K562 (cell line): ENCODE results near the gene APOC1. TPM values are rescaled to one million over a fixed set of nuclear protein-coding genes. Genes with fewer than 3 reads are reported as not detected.

Experiments
- CBFB ChIP-seq: sonication (generic); formaldehyde crosslinking; IDR thresholded peaks from 2 replicates; pipeline ENCODE4 v1.4.0; 2020; ENCODE audit warnings: mild to moderate bottlenecking, missing genetic modification reagents
- CTCF ChIP-seq, 3 experiments: IDR thresholded peaks in 2 of 3; conservative IDR thresholded peaks in 1 of 3; 2 replicates each; pipeline ENCODE4 v1.5.1; 2011 to 2012; ENCODE audit warnings: low read length in 3 of 3, mild to moderate bottlenecking in 3 of 3, control low read depth in 2 of 3, improper control_type of control experiment in 1 of 3, inconsistent platforms in 1 of 3, low read depth in 1 of 3, mixed read lengths in 1 of 3, moderate library complexity in 1 of 3; ENCODE audit not compliant: insufficient read depth in 2 of 3
- ELF4 ChIP-seq: fragments of 450-650 bp; formaldehyde crosslinking; IDR thresholded peaks from 2 replicates; pipeline ENCODE4 v1.4.0; 2022; ENCODE audit warnings: missing genetic modification characterization
- HEY1 ChIP-seq: fragments of 250-450 bp; sonication (Bioruptor Pico); IDR thresholded peaks from 2 replicates; pipeline ENCODE4 v1.5.0; 2020; ENCODE audit warnings: mild to moderate bottlenecking, moderate library complexity, borderline replicate concordance
- KAT7 ChIP-seq: sonication (generic); formaldehyde crosslinking; IDR thresholded peaks from 2 replicates; pipeline ENCODE4 v1.8.0; 2022; ENCODE audit warnings: missing genetic modification reagents, mild to moderate bottlenecking, borderline replicate concordance
- KDM1A ChIP-seq, 2 experiments: fragments of 450-650 bp; IDR thresholded peaks; 2 replicates each; pipeline ENCODE4 v1.6.1; 2016; ENCODE audit warnings: mild to moderate bottlenecking in 2 of 2
- NFIC ChIP-seq: fragments of 450-650 bp; IDR thresholded peaks from 2 replicates; pipeline ENCODE4 v1.6.1; 2017; ENCODE audit warnings: mild to moderate bottlenecking, inconsistent platforms
- RCOR1 ChIP-seq, 2 experiments: IDR thresholded peaks; 2 replicates each; pipeline ENCODE4 v1.6.1; 2012; ENCODE audit warnings: low read depth in 2 of 2, low read length in 2 of 2, borderline replicate concordance in 1 of 2, improper control_type of control experiment in 1 of 2
- ZFX ChIP-seq: sonication (generic); formaldehyde crosslinking; IDR thresholded peaks from 2 replicates; pipeline ENCODE4 v1.8.0; 2022; ENCODE audit warnings: mild to moderate bottlenecking, missing genetic modification reagents, moderate library complexity
- polyA plus RNA-seq, 8 experiments: library from polyadenylated mRNA; depleted of rRNA in 4 of 8; stranded (reverse) in 5 of 8; unstranded in 3 of 8; fragments of >200 nt; fragmentation: Nextera tagmentation in 2 of 8; fragmentation: Illumina TruSeq in 1 of 8; extraction: Ambion mirVana in 2 of 8; extraction: Trizol in 1 of 8; gene quantifications; 2 replicates each; pipeline versions ENCODE4 v1.2.1 to v1.2.3, GENCODE V29; 2011 to 2014; ENCODE audit warnings: inconsistent platforms in 1 of 8, missing spikeins in 1 of 8
- total RNA-seq, 7 experiments: library from RNA; depleted of rRNA in 6 of 7; stranded (reverse); fragments of >200 nt in 6 of 7; fragmentation: Illumina TruSeq in 2 of 7; extraction: Trizol in 2 of 7; gene quantifications; 2 replicates each; pipeline versions ENCODE4 v1.2.1 to v1.2.3, GENCODE V29; 2011 to 2021; ENCODE audit warnings: low replicate concordance in 1 of 7

APOC1 gene
- total and polyA plus RNA-seq, 9 of the 15 experiments (the other 6 are each of a cell fraction or from before 2014, with no cell fraction given): 115 to 408 (median 220) TPM

GRCh38 chr19:44889830-44890365 is 24.5 kb upstream of the APOC1 start (continued):
- TF ChIP-seq ZFX (no peak; the same call in 1 of the 2 replicates), KDM1A (IDR thresholded peaks at IDR 0.05) (peak in 1 of 2 experiments; percentile 20; a peak in 1 of 4 replicates), HEY1 (CRISPR knock-in tag) (no peak), ELF4 (CRISPR knock-in tag) (no peak), KAT7 (CRISPR knock-in tag) (no peak), CBFB (CRISPR knock-in tag) (0 out of 2 replicates have a peak, but pooled peaks have one; percentile 5), RCOR1 (IDR thresholded peaks at IDR 0.05; ENCODE audit: borderline replicate concordance in 1 of 2, low read depth in 2 of 2, low read length in 2 of 2) (no peak), CTCF (IDR thresholded peaks at IDR 0.05 in 2 of 3, conservative IDR thresholded peaks at IDR 0.05 in 1 of 3; ENCODE audit: insufficient read depth in 2 of 3, low read depth in 1 of 3, low read length in 3 of 3) (no peak), NFIC (peak; percentile 58)
